HG02840 (cell line): Measurements from ENCODE around the gene RPS8.
A peak's percentile ranks its signal among the peaks of the same experiment; 100 is the strongest.
"Not testable (repeated sequence)": the region's sequence is repeated elsewhere in the genome, so short reads cannot be mapped to it uniquely, and the experiment has no call there.

Experiments used
- ATAC-seq: cut with Tn5 transposase; IDR thresholded peaks from one replicate; pipeline ENCODE4 v1.9.1; 2021; ENCODE audit warnings: mild to moderate bottlenecking, moderate library complexity, moderate number of reproducible peaks; ENCODE audit not compliant: unreplicated experiment, low FRiP score

The RPS8 gene

DNA sequence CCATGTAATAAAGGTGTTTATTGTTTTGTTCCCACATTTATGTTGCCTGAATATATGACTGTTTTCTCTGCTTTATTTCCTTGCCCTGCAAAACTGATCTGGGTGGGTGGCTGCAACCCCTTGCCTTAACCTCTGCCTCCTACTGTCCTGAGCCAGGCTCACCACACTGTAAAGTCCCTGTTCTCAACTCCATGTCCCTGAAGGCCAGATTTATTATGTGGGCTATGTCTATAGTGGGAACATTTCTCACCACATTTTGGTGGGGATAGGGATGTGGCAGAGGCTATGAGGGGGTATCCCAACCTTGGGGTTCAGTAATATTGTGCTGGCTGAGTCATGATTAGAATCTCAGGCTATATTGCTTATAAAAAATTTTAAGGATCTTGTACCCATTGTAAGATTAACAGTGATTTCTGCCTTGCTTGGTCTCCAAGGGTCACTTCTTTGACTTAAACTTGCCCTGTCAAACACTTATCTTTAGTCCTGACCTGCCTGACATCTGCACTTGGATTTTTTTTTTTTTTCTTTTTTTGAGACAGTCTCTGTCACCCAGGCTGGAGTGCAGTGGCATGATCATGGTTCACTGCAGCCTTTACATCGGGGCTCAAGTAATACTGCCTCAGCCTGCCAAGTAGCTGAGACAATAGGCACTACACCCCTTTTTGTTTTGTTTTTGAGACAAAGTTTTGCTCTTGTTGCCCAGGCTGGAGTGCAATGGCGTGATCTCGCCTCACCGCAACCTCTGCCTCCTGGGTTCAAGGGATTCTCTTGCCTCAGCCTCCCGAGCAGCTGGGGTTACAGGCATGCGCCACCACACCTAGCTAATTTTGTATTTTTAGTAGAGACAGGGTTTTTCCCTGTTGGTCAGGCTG is 3.6 kb downstream of the RPS8 start:
- ATAC-seq = no peak

GRCh38 chr1:44780583-44781121 is 5.3 kb downstream of the RPS8 start:
- no peak for ATAC-seq

- ATAC-seq = no peak
Observed at GRCh38 chr1:44783697-44784093, 8.4 kb downstream of the RPS8 start.

DNA sequence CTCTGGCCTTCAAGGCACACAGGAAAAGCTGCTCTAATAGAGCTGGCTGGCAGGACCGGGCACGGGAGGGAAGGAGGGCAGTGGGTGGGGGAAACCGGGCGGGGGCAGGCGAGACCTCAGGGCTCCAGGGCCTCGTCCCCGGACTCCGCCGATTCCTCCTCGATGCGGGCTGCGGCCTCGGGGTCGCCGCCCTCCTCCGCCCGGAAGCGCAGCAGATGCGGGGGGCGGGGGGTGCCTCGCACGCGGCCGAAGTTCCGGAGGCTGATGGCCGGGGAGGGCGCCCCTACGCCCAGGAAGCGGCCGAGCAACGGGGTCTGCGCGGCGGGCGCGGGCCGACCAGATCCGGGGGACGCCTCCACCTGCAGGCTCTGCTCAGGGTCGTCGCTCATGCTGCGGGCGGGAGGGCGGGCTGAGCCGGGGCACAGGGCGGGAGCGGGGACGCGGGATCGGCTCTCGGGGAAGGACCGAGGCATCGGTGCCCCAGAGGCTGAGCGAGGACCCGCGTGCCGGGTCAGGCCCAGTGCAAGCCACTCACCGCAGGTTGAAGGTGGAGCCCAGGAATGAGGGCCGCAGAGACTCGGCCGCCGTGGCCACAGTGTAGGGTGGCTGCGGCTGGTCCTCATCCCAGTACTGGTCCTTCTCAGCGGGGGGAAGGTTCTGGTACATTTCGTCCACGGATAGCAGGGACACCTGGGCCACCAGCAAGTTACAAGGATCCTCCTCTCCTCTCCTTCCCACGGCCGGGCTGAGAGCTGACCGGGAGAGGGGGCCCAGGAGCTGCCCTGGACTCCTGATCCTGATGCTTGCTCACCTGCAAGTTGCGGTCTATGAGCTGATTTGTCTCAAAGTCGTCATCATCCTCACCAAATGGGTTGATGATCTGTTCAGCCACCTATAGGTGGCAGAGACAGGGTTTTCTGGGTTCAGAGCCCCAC is 9.0 kb downstream of the RPS8 start:
- ATAC-seq = no peak

DNA sequence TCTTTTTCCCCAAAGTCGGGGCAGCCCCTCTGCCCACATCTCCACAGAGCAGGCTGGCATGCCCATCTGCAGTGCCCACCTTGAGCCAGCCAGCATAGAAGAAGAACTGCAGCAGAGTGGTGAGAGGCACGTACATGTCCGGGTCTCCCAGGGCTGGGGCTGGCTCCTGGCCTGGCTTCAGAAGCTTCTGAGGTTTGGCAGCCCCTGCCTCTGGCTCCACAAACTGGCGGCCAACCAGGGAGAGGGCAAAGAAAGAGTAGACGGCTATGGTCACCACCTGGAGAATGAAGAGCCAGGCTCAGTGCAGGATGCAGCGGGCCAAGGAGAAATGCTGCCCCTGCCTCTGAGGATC is 9.7 kb downstream of the RPS8 start:
- no peak for ATAC-seq

- ATAC-seq = no peak
Observed at GRCh38 chr1:44785501-44786137, 10.3 kb downstream of the RPS8 start.

GRCh38 chr1:44786138-44786840 is 10.9 kb downstream of the RPS8 start:
- ATAC-seq = no peak

GRCh38 chr1:44786841-44787426 is 11.6 kb downstream of the RPS8 start:
- no peak for ATAC-seq

GRCh38 chr1:44787506-44787905 is 12.2 kb downstream of the RPS8 start:
- ATAC-seq = no peak

GRCh38 chr1:44788120-44788860 is 12.9 kb downstream of the RPS8 start, which contains the start of gene BEST4:
Gene BEST4 (minus strand): TSS chr1:44788170. CDS start chr1:44787705, 465 bp downstream.
- no peak for ATAC-seq

- no peak for ATAC-seq
Observed at GRCh38 chr1:44790968-44791801, 15.8 kb downstream of the RPS8 start.

DNA sequence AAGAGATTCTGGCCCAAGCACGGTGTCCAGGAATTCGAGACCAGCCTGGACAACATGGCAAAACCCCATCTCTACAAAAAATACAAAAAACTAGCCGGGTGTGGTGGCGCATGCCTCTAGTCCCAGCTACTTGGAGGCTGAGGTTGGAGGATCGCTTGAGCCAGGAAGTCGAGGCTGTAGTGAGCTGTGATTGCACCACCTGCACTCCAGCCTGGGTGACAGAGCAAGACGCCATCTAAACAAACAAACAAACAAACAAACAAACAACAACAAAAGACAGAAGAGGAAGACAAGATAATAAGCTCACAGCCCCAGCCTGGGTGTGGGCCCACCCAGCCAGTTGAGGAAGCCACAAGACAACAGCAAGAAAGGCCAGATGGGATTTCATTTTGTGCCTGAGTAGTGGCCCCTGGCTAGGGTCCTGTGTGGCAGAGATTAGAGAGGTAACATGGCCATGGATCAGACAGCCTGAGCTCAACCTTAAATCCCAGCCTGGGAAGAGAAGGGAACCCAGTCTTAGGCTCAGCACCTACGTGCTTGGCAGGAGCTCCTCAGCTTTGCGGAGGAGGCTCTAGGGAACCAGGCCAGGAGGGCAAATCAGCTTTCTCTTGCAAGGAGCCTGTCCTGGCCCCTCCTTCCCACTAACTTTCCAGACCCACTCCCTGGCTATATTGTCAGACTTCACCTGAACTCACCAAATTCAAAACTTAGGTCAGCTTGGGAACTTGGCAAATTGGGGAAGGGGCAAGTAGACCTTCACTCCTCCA is 17.6 kb downstream of the RPS8 start:
- no peak for ATAC-seq

GRCh38 chr1:44797886-44798285 is 22.5 kb downstream of the RPS8 start:
- not testable (repeated sequence) for ATAC-seq

DNA sequence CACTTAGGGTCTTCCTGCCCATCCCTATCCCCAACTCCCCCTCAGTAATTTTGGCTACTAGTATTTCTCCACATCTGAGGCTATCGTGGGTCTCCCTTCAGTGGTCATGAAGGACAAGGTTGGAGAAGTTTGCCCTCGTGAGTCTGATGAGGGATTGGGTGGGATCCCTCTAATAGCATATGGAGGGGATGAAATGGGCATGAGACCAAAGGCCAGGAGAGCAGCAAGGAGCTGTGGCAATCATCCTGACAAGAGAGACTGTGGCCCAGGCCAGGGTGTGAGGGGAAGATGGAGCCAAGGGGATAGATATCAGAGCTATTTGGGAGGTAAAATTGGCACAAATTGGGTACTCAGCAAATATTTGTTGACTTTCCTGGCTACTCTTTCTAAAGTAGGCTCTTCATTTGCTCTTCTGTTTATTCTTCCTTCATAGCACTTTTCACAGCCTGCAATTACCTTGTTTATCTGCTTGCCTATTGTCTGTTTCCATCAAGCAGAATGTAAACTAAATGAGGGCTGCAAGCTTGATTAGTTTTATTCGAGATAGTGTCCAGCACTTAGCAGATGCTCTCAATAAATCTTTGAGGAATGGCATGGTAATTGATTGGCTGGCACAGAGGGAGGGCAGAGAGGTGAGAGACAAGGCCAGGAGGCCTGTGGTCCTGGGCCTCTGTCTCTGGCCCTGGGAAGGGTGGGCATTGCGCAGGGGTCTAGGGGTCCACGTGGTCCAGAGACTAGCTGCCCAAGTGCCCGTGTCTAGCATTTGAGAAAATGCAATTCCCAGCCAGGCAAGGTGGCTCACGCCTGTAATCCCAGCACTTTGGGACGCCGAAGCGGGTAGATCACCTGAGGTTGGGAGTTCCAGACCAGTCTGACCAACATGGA is 23.4 kb downstream of the RPS8 start:
- no peak for ATAC-seq

- peak; percentile 77 for ATAC-seq
Observed at GRCh38 chr1:44799770-44800584, 24.6 kb downstream of the RPS8 start, which contains the start of gene PLK3. Gene PLK3 (plus strand): TSS chr1:44800377. CDS start chr1:44800464, 87 bp downstream.
